Activated CD8-positive, alpha-beta T cell treated with anti-CD3 and anti-CD28 coated beads for 36 hours (primary cell): ENCODE data around the gene CNBD2. TPM values are rescaled to one million over a fixed set of nuclear protein-coding genes. Genes with fewer than 3 reads are reported as not detected.

Experiments
- ATAC-seq: fragments of 200-7000 bp; cut with Tn5 transposase; one replicate; pipeline ENCODE4 v1.10.0; 2021; ENCODE audit warnings: mild to moderate bottlenecking, moderate library complexity
- CTCF ChIA-PET: fragments of 350-600 bp; sonication (Branson Sonifier 250); formaldehyde crosslinking; loops from one replicate; lab custom pipeline; 2021; ENCODE audit warnings: antibody characterized with exemption; lab: Charles Lee
- POLR2A ChIA-PET: fragments of 350-600 bp; sonication (Branson Sonifier 250); formaldehyde crosslinking; loops from one replicate; lab custom pipeline; 2021; ENCODE audit warnings: antibody characterized with exemption; lab: Charles Lee
- DNase-seq: peaks from one replicate; pipeline ENCODE4 v3.0.0-alpha.2; 2020
- H3K27ac Mint-ChIP-seq: one replicate; pipeline ENCODE4 v1.8.0; 2021; ENCODE audit warnings: mild to moderate bottlenecking, mixed read lengths
- H3K27me3 Mint-ChIP-seq: one replicate; pipeline ENCODE4 v1.8.0; 2021; ENCODE audit warnings: mixed read lengths
- H3K36me3 Mint-ChIP-seq: one replicate; pipeline ENCODE4 v1.8.0; 2021; ENCODE audit warnings: low read depth, mixed read lengths
- H3K4me1 Mint-ChIP-seq: one replicate; pipeline ENCODE4 v1.8.0; 2021; ENCODE audit warnings: low read depth, mixed read lengths
- H3K4me3 Mint-ChIP-seq: one replicate; pipeline ENCODE4 v1.8.0; 2021; ENCODE audit warnings: mild to moderate bottlenecking, moderate library complexity, mixed read lengths
- H3K9me3 Mint-ChIP-seq: one replicate; pipeline ENCODE4 v1.8.0; 2021; ENCODE audit warnings: mixed read lengths
- intact Hi-C: fragments of 100-400 bp; cut with micrococcal nuclease; formaldehyde crosslinking; loops from one replicate; pipeline ENCODE4 v1.10.0; 2022
- total RNA-seq, 2 experiments: library from RNA; stranded (reverse); gene quantifications; one replicate each; pipeline ENCODE4 v1.2.3, GENCODE V29; 2021
- TF ChIP-seq, protein P1 (sequence below): fragments of 200-600 bp; IDR thresholded peaks from one replicate; pipeline ENCODE4 v1.8.0; 2022; ENCODE audit warnings: antibody characterized with exemption, mild to moderate bottlenecking

The CNBD2 gene
- total RNA-seq, 2 experiments from 2014 or later, result 4.9 to 6.1 TPM

DNA sequence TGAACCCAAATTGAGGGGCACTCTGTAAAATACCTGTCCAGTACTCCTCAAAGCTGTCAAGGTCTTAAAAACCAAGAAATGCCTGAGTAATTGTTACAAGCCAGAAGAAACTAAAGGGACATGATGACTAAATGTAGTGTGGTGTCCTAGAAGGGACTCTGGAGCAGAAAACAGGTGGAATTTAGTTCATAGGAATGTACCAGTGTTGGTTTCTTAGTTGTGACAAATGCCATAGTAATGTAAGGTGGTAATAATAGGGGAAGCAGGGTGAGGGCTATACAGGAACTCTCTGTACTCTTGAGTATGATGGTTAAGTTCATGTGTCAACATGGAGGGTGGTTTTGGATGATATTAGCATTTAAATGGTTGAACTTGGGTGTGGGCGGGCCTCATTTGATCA is 92.3 kb downstream of the CNBD2 start:
- CTCF ChIA-PET, result no interaction called here
- H3K4me1 Mint-ChIP-seq, result peaks cover 2% of the 10 kb centered on the region
- DNase-seq (no peak), ATAC-seq (no peak)
- intact Hi-C loops, result no loop called here
- POLR2A ChIA-PET, result no interaction called here
- no peaks in the 10 kb centered on the region for H3K9me3 Mint-ChIP-seq
- no peaks in the 10 kb centered on the region for H3K36me3 Mint-ChIP-seq
- no peaks in the 10 kb centered on the region for H3K27me3 Mint-ChIP-seq
- H3K4me3 Mint-ChIP-seq, result no peak overlapping the region
- TF ChIP-seq, protein P1, sequence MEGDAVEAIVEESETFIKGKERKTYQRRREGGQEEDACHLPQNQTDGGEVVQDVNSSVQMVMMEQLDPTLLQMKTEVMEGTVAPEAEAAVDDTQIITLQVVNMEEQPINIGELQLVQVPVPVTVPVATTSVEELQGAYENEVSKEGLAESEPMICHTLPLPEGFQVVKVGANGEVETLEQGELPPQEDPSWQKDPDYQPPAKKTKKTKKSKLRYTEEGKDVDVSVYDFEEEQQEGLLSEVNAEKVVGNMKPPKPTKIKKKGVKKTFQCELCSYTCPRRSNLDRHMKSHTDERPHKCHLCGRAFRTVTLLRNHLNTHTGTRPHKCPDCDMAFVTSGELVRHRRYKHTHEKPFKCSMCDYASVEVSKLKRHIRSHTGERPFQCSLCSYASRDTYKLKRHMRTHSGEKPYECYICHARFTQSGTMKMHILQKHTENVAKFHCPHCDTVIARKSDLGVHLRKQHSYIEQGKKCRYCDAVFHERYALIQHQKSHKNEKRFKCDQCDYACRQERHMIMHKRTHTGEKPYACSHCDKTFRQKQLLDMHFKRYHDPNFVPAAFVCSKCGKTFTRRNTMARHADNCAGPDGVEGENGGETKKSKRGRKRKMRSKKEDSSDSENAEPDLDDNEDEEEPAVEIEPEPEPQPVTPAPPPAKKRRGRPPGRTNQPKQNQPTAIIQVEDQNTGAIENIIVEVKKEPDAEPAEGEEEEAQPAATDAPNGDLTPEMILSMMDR, result no peak
- H3K27ac Mint-ChIP-seq, result no peak overlapping the region

DNA sequence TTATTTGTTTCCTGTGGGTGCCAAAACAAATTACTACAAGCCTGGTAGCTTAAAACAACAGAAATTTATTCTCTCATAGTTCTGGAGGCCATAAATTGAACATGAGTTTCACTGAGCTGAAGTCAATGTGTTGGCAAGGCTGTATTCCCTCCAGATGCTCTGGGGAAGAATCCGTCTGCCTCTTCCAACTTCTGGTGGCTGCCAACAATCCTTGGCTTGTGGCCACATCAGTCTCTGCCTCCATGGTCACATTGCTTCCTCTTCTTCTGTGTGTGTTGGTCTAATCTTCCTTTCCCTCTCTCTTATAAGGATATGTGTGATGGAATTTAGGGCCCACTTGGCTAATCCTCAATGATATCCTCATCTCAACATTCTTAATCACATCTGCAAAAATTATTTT is 93.4 kb downstream of the CNBD2 start:
- no peaks in the 10 kb centered on the region for H3K36me3 Mint-ChIP-seq
- TF ChIP-seq, protein P1, result no peak
- intact Hi-C loops, result no loop called here
- DNase-seq, result no peak
- CTCF ChIA-PET, result no interaction called here
- no peak overlapping the region for H3K4me3 Mint-ChIP-seq
- no peaks in the 10 kb centered on the region for H3K9me3 Mint-ChIP-seq
- POLR2A ChIA-PET, result interaction anchor here (0.9 kb wide), 1 partner anchor 12 kb away, joined by 4 read pairs; no protein-coding TSS in a partner anchor
- peaks cover 2% of the 10 kb centered on the region for H3K4me1 Mint-ChIP-seq
- no peak for ATAC-seq
- H3K27ac Mint-ChIP-seq, result no peak overlapping the region
- peaks cover 3% of the 10 kb centered on the region for H3K27me3 Mint-ChIP-seq

DNA sequence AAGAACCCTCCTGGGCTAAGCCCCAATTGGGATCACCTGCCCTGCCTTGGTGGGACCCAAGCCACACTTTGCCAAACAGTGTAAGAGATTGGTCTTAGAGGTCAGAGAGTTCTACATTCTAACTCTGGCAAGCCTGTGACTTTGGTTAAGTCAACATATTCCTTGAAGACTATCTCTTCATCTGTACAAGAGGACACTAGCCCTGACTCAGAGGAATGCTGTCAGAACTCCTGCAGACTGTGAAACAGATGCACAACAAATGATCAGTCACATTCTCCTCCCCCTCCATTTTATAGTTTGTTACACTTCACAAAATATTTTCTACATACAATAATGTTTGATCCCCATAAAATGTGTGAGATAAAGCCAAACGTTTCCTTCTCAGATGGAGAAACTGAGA is 94.4 kb downstream of the CNBD2 start:
- intact Hi-C loops, result no loop called here
- Mint-ChIP-seq H3K9me3 (no peaks in the 10 kb centered on the region), H3K27ac (no peak overlapping the region), H3K4me1 (peaks cover 2% of the 10 kb centered on the region), H3K27me3 (peaks cover 3% of the 10 kb centered on the region), H3K36me3 (no peaks in the 10 kb centered on the region), H3K4me3 (no peak overlapping the region)
- ATAC-seq (no peak), DNase-seq (no peak)
- TF ChIP-seq, protein P1, result no peak
- ChIA-PET CTCF (no interaction called here), POLR2A (interaction anchor here (0.9 to 1.0 kb wide), 2 partner anchors 13 to 59 kb away, joined by 3 to 4 read pairs; no protein-coding TSS in a partner anchor)

DNA sequence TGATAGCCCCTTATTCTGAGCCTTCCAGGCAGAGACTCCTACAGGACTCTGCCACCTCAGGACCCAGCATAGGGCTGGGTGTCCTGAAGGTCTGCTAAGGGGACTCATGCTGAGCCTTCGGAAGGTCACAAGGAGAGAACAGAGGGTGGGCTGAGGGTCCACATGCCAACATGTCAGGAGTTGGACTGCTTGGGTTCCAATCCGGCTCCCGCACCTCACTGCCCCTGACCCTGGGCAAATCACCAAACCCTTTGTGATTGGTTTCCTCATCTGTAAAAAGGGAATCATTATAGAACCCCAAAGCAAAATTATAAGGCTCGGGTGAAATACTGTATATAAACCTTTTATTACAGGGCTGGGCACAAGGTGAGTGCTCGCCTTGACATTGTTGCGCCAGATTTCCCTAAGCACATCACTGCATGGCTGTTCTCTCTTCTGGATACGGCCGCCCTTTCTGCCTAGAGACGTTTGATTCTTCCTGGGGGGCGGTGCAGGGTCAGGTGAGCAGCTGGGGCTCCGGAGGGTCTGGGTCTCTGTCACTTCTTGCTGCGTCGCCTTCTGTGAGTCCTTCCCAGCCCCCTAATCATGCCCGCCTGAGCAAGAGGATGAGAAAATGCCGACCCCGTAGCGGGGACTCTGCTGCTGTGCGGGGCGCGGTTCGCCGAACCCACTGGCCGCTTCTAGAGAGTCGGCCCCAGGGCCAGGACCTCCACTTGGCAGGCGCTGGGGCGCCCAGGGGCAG is 95.7 kb downstream of the CNBD2 start:
- no peak overlapping the region for H3K27ac Mint-ChIP-seq
- peaks cover 2% of the 10 kb centered on the region for H3K4me1 Mint-ChIP-seq
- no peaks in the 10 kb centered on the region for H3K9me3 Mint-ChIP-seq
- H3K36me3 Mint-ChIP-seq, result no peaks in the 10 kb centered on the region
- ATAC-seq (no peak), DNase-seq (no peak)
- peaks cover 3% of the 10 kb centered on the region for H3K27me3 Mint-ChIP-seq
- peak overlapping the region; percentile 82 for H3K4me3 Mint-ChIP-seq
- ChIA-PET POLR2A (interaction anchor here (0.7 to 1.9 kb wide), 5 partner anchors 13 to 172 kb away, joined by 3 to 5 read pairs (median 3); partner anchors contain the start of genes AAR2 and SCAND1), CTCF (interaction anchor here (1.0 to 1.9 kb wide), 3 partner anchors 27 to 71 kb away, joined by 3 to 8 read pairs (median 8); no protein-coding TSS in a partner anchor)
- intact Hi-C loops, result no loop called here
- TF ChIP-seq, protein P1, result no peak
